ENCODE results near the gene HOPX.

Gene HOPX

DNA sequence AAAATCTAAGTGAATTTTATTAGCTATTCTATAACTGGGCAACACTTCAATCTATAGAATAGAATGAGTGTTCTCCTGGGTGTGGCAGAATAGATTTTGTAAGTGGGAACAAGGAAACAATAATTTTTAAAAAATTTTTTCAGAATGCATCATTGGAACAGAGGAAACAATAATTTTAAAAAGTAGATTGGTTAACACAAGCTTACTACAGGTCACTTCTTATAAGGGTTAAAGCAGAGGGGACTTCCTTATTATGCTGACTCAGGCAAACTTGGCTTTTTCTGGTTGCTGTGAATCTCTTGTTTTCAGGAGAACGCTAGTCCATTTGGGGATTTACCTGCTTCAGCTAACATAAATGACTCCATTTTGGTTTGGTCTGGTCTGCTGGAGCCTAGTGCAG, 52.5 kb downstream of the HOPX start:
- TF ChIP-seq, protein P1, sequence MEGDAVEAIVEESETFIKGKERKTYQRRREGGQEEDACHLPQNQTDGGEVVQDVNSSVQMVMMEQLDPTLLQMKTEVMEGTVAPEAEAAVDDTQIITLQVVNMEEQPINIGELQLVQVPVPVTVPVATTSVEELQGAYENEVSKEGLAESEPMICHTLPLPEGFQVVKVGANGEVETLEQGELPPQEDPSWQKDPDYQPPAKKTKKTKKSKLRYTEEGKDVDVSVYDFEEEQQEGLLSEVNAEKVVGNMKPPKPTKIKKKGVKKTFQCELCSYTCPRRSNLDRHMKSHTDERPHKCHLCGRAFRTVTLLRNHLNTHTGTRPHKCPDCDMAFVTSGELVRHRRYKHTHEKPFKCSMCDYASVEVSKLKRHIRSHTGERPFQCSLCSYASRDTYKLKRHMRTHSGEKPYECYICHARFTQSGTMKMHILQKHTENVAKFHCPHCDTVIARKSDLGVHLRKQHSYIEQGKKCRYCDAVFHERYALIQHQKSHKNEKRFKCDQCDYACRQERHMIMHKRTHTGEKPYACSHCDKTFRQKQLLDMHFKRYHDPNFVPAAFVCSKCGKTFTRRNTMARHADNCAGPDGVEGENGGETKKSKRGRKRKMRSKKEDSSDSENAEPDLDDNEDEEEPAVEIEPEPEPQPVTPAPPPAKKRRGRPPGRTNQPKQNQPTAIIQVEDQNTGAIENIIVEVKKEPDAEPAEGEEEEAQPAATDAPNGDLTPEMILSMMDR (IDR thresholded peaks at IDR 0.05; ENCODE audit: insufficient read depth, missing control alignments): no peak
- DNase-seq (ENCODE audit: insufficient read length, low spot score): no peak
- FAIRE-seq: no peak

DNA sequence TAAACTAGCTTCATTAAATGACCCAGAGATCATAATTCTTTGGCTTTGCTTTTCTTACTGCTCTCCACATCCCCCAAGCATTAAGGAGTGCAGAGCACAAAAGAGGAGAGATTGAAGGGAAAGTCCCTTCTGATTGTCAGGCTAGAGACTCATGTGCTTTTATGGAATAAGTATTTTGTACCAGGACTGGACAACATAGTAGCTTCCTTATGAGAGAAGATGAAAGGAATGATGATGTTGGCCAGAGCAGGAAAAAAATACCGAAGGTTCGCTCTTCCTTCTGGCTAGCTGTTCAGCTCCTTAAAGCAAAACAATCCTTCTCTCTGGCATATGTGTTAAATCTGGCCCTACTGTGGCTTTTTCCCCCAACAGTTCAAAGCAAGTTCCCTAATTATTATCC, 53.1 kb downstream of the HOPX start:
- no peak for DNase-seq (ENCODE audit: insufficient read length, low spot score)
- no peak for FAIRE-seq
- TF ChIP-seq, protein P1 (IDR thresholded peaks at IDR 0.05; ENCODE audit: insufficient read depth, missing control alignments): no peak

DNA sequence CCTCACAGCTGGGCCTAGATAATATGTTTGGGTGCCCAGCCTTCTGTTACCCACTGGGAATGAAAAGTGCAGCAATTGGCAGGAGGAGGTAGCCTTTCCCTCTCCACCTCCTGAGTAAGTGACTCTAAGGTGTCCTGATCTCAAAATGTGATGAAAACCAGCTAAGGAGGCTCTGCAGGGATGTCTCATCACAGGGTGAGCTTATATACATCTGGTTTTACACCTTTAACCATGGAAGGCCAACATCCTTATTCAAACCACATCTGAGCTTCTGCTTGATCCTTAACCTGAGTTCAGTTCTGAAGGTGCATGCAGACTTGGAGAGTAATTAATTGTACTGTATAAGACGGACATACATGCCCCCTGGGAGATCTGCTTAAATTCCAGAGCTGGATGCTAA, 53.7 kb downstream of the HOPX start:
- TF ChIP-seq, protein P1 (IDR thresholded peaks at IDR 0.05; ENCODE audit: insufficient read depth, missing control alignments): no peak
- FAIRE-seq (no peak), DNase-seq (ENCODE audit: insufficient read length, low spot score) (no peak)

DNA sequence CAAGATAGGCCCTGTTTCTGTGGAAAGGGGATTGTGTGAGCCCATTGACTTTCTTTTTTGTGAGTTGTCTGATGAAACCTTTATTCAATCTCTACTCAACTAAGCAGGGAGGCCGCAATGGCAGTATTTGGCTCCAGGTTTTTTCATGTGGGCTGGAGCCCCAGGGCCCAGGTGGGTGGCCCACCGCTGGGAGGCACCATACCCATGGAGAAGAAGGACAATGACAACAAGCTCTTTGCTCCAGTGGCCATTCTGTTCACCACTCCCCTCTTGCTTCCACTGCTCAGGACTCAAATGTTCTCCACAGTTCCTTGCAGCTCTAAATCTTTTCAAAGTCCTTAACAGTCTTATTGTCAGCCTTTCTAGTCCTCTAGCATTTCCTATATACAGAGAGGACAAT, 54.1 kb downstream of the HOPX start:
- DNase-seq (ENCODE audit: insufficient read length, low spot score): no peak
- FAIRE-seq: no peak
- TF ChIP-seq, protein P1 (IDR thresholded peaks at IDR 0.05; ENCODE audit: insufficient read depth, missing control alignments): no peak

DNA sequence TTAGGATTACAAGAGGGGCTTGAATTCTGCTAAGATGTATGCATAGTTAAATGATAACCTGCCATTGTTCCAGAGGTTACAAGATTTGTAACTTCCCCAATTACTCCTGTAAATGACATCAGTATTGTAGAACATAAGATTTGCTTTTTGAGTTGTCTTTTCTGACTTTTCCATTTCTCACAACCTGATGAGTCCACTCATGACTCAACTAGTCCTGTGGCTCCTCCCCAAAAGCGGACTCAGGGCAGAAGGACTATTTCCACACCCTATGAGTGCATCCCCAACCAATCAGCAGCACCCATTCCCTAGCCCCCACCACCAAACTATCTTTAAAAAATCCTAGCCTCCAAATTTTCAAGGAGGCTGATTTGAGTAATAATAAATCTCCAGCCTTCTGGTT, 54.7 kb downstream of the HOPX start:
- FAIRE-seq (no peak), DNase-seq (ENCODE audit: insufficient read length, low spot score) (no peak)
- TF ChIP-seq, protein P1 (IDR thresholded peaks at IDR 0.05; ENCODE audit: insufficient read depth, missing control alignments): no peak

DNA sequence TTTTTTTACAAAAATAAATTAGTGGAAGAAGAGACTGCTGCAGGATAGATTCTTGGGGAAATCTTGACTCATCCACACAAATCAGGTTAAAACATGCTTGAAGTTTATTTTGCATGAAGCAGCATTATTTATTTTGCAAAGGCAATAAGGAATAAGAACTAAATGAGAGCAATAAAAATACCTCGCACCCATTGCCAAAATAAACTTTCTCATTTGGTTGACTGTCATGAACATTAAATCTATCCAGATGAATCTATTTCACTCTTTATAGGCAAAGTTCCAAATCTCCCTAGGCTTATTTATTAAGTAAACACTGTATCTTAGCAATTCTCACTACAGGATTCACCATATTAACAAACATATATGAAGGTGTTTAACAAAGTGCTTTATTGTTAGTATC, 58.9 kb downstream of the HOPX start:
- FAIRE-seq: no peak
- TF ChIP-seq, protein P1 (IDR thresholded peaks at IDR 0.05; ENCODE audit: insufficient read depth, missing control alignments): no peak

DNA sequence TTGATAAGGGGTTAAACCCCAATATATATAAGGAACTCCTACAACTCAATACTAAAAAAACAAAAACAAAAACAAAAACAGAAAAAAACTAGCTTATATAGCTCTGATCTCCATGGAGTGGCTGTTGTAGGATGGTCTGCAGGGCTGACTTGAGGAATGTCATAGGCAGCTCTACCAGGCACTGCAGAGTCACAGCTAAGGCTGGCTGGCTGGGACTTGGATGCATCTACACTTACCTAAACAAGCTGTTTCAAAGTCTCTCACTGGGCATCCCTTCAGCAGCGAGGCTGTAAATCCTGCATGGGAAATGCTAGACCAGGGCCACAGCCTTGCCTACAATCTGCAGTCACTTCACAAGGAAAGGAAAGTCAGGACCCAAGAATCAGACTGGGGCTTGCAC, 61.3 kb downstream of the HOPX start:
- TF ChIP-seq, protein P1 (IDR thresholded peaks at IDR 0.05; ENCODE audit: insufficient read depth, missing control alignments): no peak
- DNase-seq (ENCODE audit: insufficient read length, low spot score) (no peak), FAIRE-seq (no peak)

More for the DNA sequence above, 58.9 kb downstream of the HOPX start:
- DNase-seq (ENCODE audit: insufficient read length, low spot score): no peak

Measured in D721Med (cell line).